ENCODE results near the gene CCDC92.

CCDC92 gene

GRCh38 chr12:123979566-123979965, 6.9 kb upstream of the CCDC92 start:
- in situ Hi-C loops (cut with HindIII; ENCODE audit: low sequenced_read_pairs), result no loop called here

- in situ Hi-C loops (cut with HindIII; ENCODE audit: low sequenced_read_pairs), result no loop called here
Observed at GRCh38 chr12:123976227-123976826, 3.7 kb upstream of the CCDC92 start.

DNA sequence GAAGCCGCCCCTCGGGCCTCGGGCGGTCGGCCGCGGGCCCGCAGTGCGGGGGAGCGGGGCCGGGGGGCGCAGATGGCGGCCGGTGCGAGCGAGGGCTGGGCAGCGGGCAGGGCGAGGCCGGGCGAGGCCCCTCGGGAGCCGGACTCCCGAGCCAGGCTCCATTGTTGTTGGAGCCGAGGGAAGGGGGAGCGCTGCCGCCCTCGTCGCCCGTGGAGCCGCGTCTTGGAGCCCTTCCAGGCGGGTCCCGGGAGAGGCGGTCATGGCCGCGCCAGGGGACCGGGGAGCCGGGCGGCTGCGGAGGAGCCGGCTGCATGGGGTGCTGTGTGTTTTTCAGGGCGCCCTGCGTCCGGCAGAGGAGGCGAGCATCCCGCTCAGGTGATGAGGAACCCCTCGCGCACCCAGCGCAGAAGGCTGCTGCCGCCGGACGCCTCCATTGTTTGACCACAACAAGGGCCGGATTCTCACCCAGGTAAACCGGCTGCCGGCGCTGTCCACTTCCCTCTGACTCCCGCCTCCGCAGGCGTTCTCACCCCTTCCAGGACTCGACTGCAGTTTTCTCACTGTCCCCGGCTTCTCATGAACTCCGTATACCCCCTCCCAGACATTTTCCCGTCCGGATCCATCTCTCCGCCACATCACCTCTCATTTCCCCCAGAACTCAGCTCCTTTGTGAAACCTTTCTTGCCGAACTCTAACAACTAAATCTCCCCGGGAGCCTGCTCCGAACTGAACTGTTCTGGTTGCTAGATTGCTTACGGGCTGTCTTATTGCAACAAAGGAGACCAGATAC, 1.1 kb upstream of the CCDC92 start:
- in situ Hi-C loops (cut with HindIII; ENCODE audit: low sequenced_read_pairs), result no loop called here

DNA sequence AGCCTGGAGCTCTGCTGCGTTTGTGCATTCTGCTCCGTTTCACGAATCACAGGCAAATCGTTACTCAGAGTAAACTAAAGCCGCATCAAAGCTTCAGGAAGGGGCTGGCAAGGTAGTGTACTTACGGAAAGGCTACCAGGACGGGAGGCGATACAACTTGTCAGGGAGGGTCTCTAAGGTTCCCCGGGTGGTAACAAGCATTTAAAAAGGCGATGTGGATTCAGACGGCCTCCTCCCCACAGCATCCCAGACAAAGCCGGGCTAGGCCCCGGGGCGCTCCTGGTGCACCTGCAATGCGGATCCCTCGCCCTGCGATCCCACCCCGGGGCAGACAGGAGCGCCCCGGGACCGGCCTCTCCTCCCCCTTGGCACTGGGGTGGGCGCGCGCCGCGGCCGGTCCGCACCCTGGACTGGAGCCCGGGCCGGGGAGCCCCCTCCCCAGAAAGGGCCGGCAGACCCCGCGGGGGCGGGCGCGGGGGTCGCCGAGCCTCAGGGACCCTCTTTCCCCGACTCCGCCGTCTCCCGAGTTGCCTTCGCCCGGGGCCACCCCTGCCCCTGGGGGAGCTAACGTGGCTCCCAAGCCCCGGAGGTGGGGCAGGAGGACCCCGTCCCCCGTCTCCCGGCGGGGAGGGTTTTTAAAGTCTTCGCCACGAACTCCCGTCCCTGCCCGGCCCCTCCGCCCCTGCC, 718 bp downstream of the CCDC92 start:
- in situ Hi-C loops (cut with HindIII; ENCODE audit: low sequenced_read_pairs), result no loop called here

- in situ Hi-C loops (cut with HindIII; ENCODE audit: low sequenced_read_pairs), result no loop called here
Observed at GRCh38 chr12:123971449-123971769, 1.2 kb downstream of the CCDC92 start.

GRCh38 chr12:123967121-123967586, 5.5 kb downstream of the CCDC92 start:
- in situ Hi-C loops (cut with HindIII; ENCODE audit: low sequenced_read_pairs), result no loop called here

GRCh38 chr12:123966596-123966995, 6.0 kb downstream of the CCDC92 start:
- in situ Hi-C loops (cut with HindIII; ENCODE audit: low sequenced_read_pairs), result no loop called here

DNA sequence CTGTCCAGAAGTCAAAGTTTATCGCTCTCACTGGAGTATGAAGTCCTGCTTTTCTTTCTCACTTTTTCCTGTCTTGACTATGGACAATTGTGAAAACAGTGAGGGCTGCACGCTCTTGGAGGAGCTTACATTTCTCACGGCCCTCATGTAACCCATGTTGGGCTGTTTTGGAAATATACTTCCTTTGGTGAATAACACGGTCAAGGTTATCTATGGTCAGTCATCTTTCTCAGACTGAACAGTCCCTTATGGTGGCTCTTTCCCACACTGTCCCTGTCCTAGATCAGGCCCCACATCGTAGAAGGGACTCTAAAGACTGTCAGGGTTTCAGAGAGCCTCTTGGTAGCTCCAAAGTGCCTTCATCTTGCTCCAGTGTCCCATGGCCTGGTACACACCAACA, 7.2 kb downstream of the CCDC92 start:
- in situ Hi-C loops (cut with HindIII; ENCODE audit: low sequenced_read_pairs), result no loop called here

- in situ Hi-C loops (cut with HindIII; ENCODE audit: low sequenced_read_pairs), result no loop called here
Observed at GRCh38 chr12:123963821-123964220, 8.8 kb downstream of the CCDC92 start.

DNA sequence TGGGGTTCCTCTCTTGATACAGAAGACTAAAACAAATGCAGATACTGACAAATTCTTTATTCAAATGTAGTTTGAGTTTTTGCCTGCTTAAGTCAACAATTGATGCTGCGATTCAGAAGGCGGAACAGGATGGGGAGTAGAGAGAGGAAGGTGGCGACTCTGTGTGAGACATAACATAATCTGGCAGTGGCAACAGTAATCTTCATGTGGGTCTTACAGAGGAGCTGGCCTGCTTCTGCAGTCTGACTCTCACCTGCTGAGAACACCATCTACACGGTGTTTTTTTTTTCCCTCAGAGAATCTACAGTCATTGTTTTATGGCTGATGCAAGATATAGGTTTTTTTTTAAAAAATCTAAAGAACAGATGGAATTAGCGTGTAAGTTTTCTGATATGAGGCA, 10.1 kb downstream of the CCDC92 start:
- in situ Hi-C loops (cut with HindIII; ENCODE audit: low sequenced_read_pairs), result no loop called here

GRCh38 chr12:123961585-123962345, 10.9 kb downstream of the CCDC92 start:
- in situ Hi-C loops (cut with HindIII; ENCODE audit: low sequenced_read_pairs), result no loop called here

GRCh38 chr12:123960856-123961255, 11.8 kb downstream of the CCDC92 start:
- in situ Hi-C loops (cut with HindIII; ENCODE audit: low sequenced_read_pairs), result no loop called here

- in situ Hi-C loops (cut with HindIII; ENCODE audit: low sequenced_read_pairs), result no loop called here
Observed at GRCh38 chr12:123960029-123960735, 12.4 kb downstream of the CCDC92 start.

DNA sequence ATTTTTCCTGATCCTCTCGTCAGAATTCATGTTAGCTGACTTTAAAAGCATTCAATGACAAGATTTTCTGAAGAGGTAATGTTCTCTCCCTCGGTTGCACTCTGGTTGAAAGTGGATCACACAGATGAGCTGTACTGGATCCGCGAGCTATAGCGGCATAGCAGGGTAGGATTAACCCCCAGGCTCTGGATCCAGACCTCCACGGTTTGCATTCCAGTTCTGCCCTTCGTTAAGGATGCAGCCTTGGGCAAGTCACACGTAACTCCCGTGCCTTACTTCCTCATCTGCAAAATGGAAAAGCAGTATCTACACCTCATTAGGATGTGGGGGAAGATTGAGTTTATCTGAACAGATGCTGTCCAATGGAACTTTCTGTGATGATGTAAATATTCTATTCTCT, 13.8 kb downstream of the CCDC92 start:
- in situ Hi-C loops (cut with HindIII; ENCODE audit: low sequenced_read_pairs), result no loop called here

DNA sequence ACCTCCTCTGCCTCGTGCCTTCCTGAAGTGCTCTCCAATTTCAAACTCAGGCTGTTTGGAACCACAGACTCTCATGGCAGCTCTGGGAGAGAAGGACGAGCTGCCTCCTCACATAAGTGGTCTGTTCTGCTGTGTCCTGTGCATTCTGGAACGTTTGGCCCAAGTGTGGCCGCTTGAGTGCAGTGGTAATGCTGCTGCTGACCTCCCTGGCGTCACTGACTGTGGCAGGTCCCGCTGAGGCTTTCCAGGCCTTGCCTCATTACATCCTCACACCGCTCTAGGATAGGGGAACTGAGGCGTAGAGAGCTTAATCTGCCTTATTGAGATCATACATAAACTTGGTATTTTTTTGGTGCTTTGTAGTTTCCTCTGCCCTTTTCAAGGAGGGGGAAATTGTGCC, 14.2 kb downstream of the CCDC92 start:
- in situ Hi-C loops (cut with HindIII; ENCODE audit: low sequenced_read_pairs), result no loop called here

GRCh38 chr12:123957196-123957595, 15.4 kb downstream of the CCDC92 start:
- in situ Hi-C loops (cut with HindIII; ENCODE audit: low sequenced_read_pairs), result no loop called here

DNA sequence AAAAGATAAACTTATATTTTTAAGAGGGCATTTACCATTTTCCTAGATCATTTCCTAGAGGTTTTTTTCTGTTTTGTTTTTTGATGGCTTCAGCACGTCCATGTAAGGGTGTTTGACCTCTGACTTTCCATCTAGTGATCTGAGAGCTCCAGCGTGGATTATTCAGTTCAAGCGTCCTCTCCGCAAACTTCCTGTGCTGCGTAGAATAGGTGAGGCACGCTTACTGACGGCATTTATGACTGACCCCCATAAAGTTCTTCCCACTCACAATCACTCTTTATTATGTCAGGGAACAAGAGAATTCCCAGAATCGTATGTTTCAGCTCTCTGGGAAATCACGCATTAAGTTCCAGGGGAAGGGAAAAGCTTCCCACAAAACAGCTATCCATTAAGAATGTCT, 16.4 kb downstream of the CCDC92 start:
- in situ Hi-C loops (cut with HindIII; ENCODE audit: low sequenced_read_pairs), result no loop called here

DNA sequence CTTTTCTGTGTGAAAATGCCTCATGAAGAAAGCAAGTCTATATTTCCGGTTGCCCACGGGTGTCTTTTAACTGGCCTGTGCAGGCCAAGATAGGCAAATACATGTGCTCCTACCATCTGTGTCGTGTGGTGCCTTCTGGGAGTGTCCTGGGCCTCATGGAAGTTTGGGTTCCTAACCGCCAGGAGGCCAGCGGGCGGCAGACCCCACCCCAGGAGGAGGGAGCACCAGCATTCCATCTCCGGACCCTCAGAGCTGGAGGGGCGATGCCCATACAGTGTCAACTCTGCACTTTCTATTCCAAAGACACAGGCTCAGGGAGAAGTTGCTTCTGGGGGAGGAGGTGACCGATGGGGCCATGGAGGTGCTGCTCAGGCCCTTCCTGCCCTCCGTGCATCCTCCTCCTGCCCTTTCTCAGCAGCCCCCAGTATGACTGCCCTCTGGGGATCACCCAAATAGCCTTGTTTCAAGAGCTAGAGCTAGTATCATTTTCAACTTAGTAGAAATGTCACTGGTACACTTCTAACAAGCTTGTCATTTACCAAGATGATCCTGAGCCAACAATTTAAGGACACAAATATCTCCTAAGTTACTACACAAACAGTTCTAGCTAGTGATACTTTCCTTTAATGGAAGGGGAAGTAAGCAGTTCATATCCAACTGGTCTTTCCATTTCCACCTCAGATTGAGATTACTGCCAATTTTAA, 17.8 kb downstream of the CCDC92 start:
- in situ Hi-C loops (cut with HindIII; ENCODE audit: low sequenced_read_pairs), result no loop called here

DNA sequence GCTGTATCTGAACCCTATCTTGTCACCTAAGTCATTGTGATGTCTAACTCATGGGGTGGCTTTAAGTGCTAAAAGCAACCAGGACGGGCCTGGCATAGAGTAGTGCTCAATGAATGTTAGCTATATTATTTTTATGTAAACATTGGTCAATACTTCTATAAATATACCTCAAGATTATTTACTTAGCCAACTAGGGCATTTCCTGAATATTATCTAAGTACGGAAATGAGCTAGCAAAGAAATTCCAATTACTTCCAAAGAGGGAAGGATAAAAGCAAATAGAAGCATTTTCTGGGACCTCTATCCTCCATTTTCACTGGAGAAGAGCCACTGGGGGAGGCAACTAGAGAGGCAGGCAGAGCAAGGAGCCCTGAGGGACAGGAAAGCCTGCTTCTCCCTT, 20.6 kb downstream of the CCDC92 start:
- in situ Hi-C loops (cut with HindIII; ENCODE audit: low sequenced_read_pairs), result no loop called here

DNA sequence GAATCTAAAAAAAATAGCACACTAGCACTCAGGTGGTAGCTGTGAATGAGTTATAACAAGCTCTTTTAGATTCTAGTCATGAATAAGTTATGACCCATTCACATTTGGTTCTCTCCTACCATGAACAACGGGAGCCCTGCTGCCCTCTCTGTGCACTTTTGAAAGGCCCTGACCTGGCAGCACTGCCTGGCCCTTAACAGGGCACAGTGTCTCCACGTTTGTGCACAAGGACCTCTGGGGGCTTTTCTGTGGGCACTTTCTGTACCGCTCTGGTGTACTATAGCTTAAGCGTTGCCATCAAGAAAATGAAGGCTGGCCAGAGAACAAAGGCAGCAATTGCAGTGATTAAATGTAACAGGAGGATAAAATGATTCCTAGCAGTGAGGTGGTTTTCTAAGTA, 21.2 kb downstream of the CCDC92 start:
- in situ Hi-C loops (cut with HindIII; ENCODE audit: low sequenced_read_pairs), result no loop called here

Data from DLD1 (cell line).